HepG2 (cell line): ENCODE results near the gene EYA2. TPM values are rescaled to one million over a fixed set of nuclear protein-coding genes. Genes with fewer than 3 reads are reported as not detected.

Source experiments
- HNRNPLL ChIP-seq: fragments of 200-400 bp; formaldehyde crosslinking; IDR thresholded peaks from 2 replicates; pipeline ENCODE4 v1.6.1; 2017; ENCODE audit warnings: mild to moderate bottlenecking, low read depth, low read length; ENCODE audit not compliant: poor library complexity, severe bottlenecking
- ISL2 ChIP-seq: sonication (generic); formaldehyde crosslinking; IDR thresholded peaks from 2 replicates; pipeline ENCODE4 v1.5.0; 2020; ENCODE audit warnings: missing genetic modification reagents
- JARID2 ChIP-seq: sonication (generic); formaldehyde crosslinking; IDR thresholded peaks from 2 replicates; pipeline ENCODE4 v1.8.1; 2023; ENCODE audit warnings: missing genetic modification reagents, inconsistent platforms; ENCODE audit not compliant: insufficient replicate concordance
- MEIS1 ChIP-seq: sonication (generic); formaldehyde crosslinking; IDR thresholded peaks from 2 replicates; pipeline ENCODE4 v1.9.0; 2021; ENCODE audit warnings: mild to moderate bottlenecking, missing genetic modification reagents, moderate library complexity, borderline replicate concordance
- NCOA2 ChIP-seq: sonication (generic); formaldehyde crosslinking; IDR thresholded peaks from 2 replicates; pipeline ENCODE4 v1.8.0; 2022; ENCODE audit warnings: inconsistent platforms
- RBM22 ChIP-seq: fragments of 200-400 bp; formaldehyde crosslinking; optimal IDR thresholded peaks from 2 replicates; pipeline ENCODE3; 2017; ENCODE audit warnings: mild to moderate bottlenecking, low read length, moderate library complexity
- RELA ChIP-seq: sonication (generic); formaldehyde crosslinking; IDR thresholded peaks from 2 replicates; pipeline ENCODE4 v1.4.0; 2020; ENCODE audit warnings: missing genetic modification reagents
- SIN3A ChIP-seq: IDR thresholded peaks from 2 replicates; pipeline ENCODE4 v1.6.1; 2011; ENCODE audit warnings: low read depth, mild to moderate bottlenecking, control low read depth, low read length, borderline replicate concordance
- SMAD9 ChIP-seq: sonication (generic); formaldehyde crosslinking; IDR thresholded peaks from 2 replicates; pipeline ENCODE4 v1.5.1; 2020; ENCODE audit warnings: mild to moderate bottlenecking, missing genetic modification reagents
- TOE1 ChIP-seq: sonication (generic); formaldehyde crosslinking; IDR thresholded peaks from 2 replicates; pipeline ENCODE4 v1.4.0; 2020; ENCODE audit warnings: mild to moderate bottlenecking, missing genetic modification reagents
- ZNF556 ChIP-seq: sonication (generic); formaldehyde crosslinking; IDR thresholded peaks from 2 replicates; pipeline ENCODE4 v1.4.0; 2020; ENCODE audit warnings: mild to moderate bottlenecking, missing genetic modification reagents, borderline replicate concordance
- ZNF652 ChIP-seq: IDR thresholded peaks from 2 replicates; pipeline ENCODE4 v1.6.1; 2016; ENCODE audit warnings: low read depth, borderline replicate concordance
- ZNF7 ChIP-seq: IDR thresholded peaks from 2 replicates; pipeline ENCODE4 v1.6.1; 2016; ENCODE audit warnings: missing biosample characterization, missing genetic modification reagents
- ZNF839 ChIP-seq: sonication (generic); formaldehyde crosslinking; IDR thresholded peaks from 2 replicates; pipeline ENCODE4 v1.4.0; 2020; ENCODE audit warnings: missing genetic modification reagents, mild to moderate bottlenecking, borderline replicate concordance
- polyA plus RNA-seq, 8 experiments: library from polyadenylated mRNA; depleted of rRNA in 3 of 8; stranded (reverse) in 7 of 8; unstranded in 1 of 8; fragments of >200 nt; fragmentation: Illumina TruSeq in 4 of 8; extraction: Trizol in 4 of 8; gene quantifications; 2 replicates each; pipeline versions ENCODE4 v1.2.1 to v1.2.3, GENCODE V29; 2011 to 2016; ENCODE audit warnings: low read depth in 4 of 8, missing spikeins in 1 of 8, mixed read lengths in 1 of 8; ENCODE audit not compliant: insufficient read depth in 1 of 8
- total RNA-seq, 5 experiments: library from RNA; depleted of rRNA; stranded (reverse); fragments of >200 nt; fragmentation: Illumina TruSeq; extraction: Trizol; gene quantifications; 2 replicates each; pipeline ENCODE4 v1.2.3, GENCODE V29; 2016; ENCODE audit warnings: low read depth in 1 of 5
- TF ChIP-seq, protein P1 (sequence below): sonication (generic); formaldehyde crosslinking; IDR thresholded peaks from 2 replicates; pipeline ENCODE4 v1.4.0; 2020; ENCODE audit warnings: mild to moderate bottlenecking, missing genetic modification reagents
- TF ChIP-seq, protein P2 (sequence below): sonication (generic); formaldehyde crosslinking; IDR thresholded peaks from 2 replicates; pipeline ENCODE4 v1.5.1; 2020; ENCODE audit warnings: mild to moderate bottlenecking, moderate library complexity, missing genetic modification reagents
- TF ChIP-seq, protein P3 (sequence below): sonication (generic); formaldehyde crosslinking; IDR thresholded peaks from 2 replicates; pipeline ENCODE4 v1.8.1; 2023; ENCODE audit warnings: mild to moderate bottlenecking, moderate library complexity, missing genetic modification reagents
- TF ChIP-seq, protein P4 (sequence below), 2 experiments: sonication (generic) in 1 of 2; formaldehyde crosslinking in 1 of 2; IDR thresholded peaks; 2 replicates each; pipeline versions ENCODE4 v1.4.0 to v1.6.1; 2016 to 2020; ENCODE audit warnings: borderline replicate concordance in 1 of 2, low read depth in 1 of 2, mild to moderate bottlenecking in 1 of 2, missing genetic modification reagents in 1 of 2
- TF ChIP-seq, protein P5 (sequence below): sonication (generic); formaldehyde crosslinking; IDR thresholded peaks from 2 replicates; pipeline ENCODE4 v1.4.0; 2020; ENCODE audit warnings: missing genetic modification reagents, borderline replicate concordance

Gene EYA2
- total and polyA plus RNA-seq, 2 of the 13 experiments (the other 11 are each of a cell fraction or from before 2014, with no cell fraction given), result not detected

DNA sequence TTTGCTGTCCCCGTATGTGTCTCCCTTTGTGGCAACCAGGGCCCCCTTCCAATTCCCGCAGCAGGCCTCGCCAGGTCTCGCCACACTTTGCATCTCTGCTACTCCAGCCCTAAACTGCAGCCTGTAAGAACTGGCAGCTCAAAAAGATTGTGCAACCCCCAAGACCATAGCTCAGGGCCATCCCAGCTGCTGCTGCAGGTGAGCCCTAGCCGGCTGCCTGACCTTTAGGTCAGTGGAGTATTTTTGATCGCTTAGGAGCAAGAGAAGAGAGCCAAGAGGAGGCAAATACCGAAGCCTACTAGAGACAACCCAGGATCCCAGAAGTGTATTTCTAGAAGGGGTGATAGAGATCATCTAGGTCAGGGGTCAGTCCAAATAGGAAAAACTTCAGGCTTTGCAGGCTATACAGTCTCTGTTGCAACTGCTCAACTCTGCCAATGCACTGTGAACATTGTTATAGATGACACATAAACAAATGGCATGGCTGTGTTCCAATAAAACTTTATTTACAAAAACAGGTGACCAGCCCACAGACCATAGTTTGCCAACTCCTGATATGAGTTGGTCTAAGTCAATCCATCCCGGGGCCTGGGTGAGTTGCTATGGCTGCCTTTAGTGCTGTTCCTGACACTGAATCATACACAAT, 138.4 kb downstream of the EYA2 start (continued):
- TF ChIP-seq, protein P1, sequence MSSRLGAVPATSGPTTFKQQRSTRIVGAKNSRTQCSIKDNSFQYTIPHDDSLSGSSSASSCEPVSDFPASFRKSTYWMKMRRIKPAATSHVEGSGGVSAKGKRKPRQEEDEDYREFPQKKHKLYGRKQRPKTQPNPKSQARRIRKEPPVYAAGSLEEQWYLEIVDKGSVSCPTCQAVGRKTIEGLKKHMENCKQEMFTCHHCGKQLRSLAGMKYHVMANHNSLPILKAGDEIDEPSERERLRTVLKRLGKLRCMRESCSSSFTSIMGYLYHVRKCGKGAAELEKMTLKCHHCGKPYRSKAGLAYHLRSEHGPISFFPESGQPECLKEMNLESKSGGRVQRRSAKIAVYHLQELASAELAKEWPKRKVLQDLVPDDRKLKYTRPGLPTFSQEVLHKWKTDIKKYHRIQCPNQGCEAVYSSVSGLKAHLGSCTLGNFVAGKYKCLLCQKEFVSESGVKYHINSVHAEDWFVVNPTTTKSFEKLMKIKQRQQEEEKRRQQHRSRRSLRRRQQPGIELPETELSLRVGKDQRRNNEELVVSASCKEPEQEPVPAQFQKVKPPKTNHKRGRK (CRISPR knock-in tag), result no peak
- TF ChIP-seq RBM22 (no peak), JARID2 (CRISPR knock-in tag) (no peak), ZNF839 (no peak), ZNF652 (CRISPR knock-in tag) (no peak), TOE1 (CRISPR knock-in tag) (no peak), NCOA2 (CRISPR knock-in tag) (0 out of 2 replicates have a peak, but pooled peaks have one; percentile 34), SIN3A (no peak), ISL2 (CRISPR knock-in tag) (peak; percentile 35; the same call in 1 of the 2 replicates), SMAD9 (CRISPR knock-in tag) (no peak), ZNF7 (CRISPR knock-in tag) (no peak), HNRNPLL (no peak), ZNF556 (CRISPR knock-in tag) (no peak), RELA (no peak), MEIS1 (CRISPR knock-in tag) (no peak)
- TF ChIP-seq, protein P2, sequence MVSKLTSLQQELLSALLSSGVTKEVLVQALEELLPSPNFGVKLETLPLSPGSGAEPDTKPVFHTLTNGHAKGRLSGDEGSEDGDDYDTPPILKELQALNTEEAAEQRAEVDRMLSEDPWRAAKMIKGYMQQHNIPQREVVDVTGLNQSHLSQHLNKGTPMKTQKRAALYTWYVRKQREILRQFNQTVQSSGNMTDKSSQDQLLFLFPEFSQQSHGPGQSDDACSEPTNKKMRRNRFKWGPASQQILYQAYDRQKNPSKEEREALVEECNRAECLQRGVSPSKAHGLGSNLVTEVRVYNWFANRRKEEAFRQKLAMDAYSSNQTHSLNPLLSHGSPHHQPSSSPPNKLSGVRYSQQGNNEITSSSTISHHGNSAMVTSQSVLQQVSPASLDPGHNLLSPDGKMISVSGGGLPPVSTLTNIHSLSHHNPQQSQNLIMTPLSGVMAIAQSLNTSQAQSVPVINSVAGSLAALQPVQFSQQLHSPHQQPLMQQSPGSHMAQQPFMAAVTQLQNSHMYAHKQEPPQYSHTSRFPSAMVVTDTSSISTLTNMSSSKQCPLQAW (CRISPR knock-in tag), result peak; percentile 66; the same call in 1 of the 2 replicates
- TF ChIP-seq, protein P3, sequence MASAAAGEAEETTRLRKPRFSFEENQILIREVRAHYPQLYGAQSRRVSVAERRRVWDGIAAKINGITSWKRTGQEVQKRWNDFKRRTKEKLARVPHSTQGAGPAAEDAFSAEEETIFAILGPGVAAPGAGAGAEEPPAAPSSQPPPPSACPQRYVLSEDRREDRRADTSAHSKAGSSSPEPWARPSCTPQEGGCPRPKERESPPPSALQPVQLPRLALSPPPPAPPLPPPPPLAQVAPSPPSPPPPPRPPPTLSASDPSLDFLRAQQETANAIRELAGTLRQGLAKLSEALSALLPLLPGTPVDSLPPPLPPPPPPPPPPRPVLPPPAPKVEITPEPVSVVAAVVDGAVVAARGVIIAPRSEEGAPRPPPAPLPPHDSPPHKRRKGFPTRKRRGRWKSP, result no peak
- TF ChIP-seq, protein P4, sequence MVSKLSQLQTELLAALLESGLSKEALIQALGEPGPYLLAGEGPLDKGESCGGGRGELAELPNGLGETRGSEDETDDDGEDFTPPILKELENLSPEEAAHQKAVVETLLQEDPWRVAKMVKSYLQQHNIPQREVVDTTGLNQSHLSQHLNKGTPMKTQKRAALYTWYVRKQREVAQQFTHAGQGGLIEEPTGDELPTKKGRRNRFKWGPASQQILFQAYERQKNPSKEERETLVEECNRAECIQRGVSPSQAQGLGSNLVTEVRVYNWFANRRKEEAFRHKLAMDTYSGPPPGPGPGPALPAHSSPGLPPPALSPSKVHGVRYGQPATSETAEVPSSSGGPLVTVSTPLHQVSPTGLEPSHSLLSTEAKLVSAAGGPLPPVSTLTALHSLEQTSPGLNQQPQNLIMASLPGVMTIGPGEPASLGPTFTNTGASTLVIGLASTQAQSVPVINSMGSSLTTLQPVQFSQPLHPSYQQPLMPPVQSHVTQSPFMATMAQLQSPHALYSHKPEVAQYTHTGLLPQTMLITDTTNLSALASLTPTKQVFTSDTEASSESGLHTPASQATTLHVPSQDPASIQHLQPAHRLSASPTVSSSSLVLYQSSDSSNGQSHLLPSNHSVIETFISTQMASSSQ (IDR thresholded peaks at IDR 0.05; ENCODE audit: low read depth), result no peak
- TF ChIP-seq, protein P4 (CRISPR knock-in tag; IDR thresholded peaks at IDR 0.05; ENCODE audit: borderline replicate concordance), result no peak
- TF ChIP-seq, protein P5, sequence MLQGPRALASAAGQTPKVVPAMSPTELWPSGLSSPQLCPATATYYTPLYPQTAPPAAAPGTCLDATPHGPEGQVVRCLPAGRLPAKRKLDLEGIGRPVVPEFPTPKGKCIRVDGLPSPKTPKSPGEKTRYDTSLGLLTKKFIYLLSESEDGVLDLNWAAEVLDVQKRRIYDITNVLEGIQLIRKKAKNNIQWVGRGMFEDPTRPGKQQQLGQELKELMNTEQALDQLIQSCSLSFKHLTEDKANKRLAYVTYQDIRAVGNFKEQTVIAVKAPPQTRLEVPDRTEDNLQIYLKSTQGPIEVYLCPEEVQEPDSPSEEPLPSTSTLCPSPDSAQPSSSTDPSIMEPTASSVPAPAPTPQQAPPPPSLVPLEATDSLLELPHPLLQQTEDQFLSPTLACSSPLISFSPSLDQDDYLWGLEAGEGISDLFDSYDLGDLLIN (CRISPR knock-in tag), result no peak
